K562 (cell line): ENCODE measurements around the gene DRAXIN. TPM values are rescaled to one million over a fixed set of nuclear protein-coding genes. Genes with fewer than 3 reads are reported as not detected.

Source experiments
- BCOR ChIP-seq: fragments of 450-650 bp; IDR thresholded peaks from 2 replicates; pipeline ENCODE4 v1.6.1; 2016
- BMI1 ChIP-seq: fragments of 150-350 bp; IDR thresholded peaks from 2 replicates; pipeline ENCODE4 v1.6.1; 2014; ENCODE audit warnings: low read length
- CEBPZ ChIP-seq: fragments of 150-350 bp; IDR thresholded peaks from 2 replicates; pipeline ENCODE4 v1.6.1; 2014; ENCODE audit warnings: low read depth, mild to moderate bottlenecking, low read length, borderline replicate concordance
- CTCF ChIP-seq, 3 experiments: IDR thresholded peaks in 2 of 3; conservative IDR thresholded peaks in 1 of 3; 2 replicates each; pipeline ENCODE4 v1.5.1; 2011 to 2012; ENCODE audit warnings: low read length in 3 of 3, mild to moderate bottlenecking in 3 of 3, control low read depth in 2 of 3, improper control_type of control experiment in 1 of 3, inconsistent platforms in 1 of 3, low read depth in 1 of 3, mixed read lengths in 1 of 3, moderate library complexity in 1 of 3; ENCODE audit not compliant: insufficient read depth in 2 of 3
- ELK3 ChIP-seq: fragments of 450-650 bp; formaldehyde crosslinking; IDR thresholded peaks from 2 replicates; pipeline ENCODE4 v1.4.0; 2020; ENCODE audit warnings: mild to moderate bottlenecking
- EP300 ChIP-seq: IDR thresholded peaks from 2 replicates; pipeline ENCODE4 v1.6.1; 2012; ENCODE audit warnings: low read length, improper control_type of control experiment
- GTF2A2 ChIP-seq: IDR thresholded peaks from 2 replicates; pipeline ENCODE4 v1.6.1; 2016; ENCODE audit warnings: mild to moderate bottlenecking, missing genetic modification characterization, missing compliant biosample characterization
- HDAC1 ChIP-seq, 2 experiments: fragments of 450-650 bp; IDR thresholded peaks; 2 replicates each; pipeline ENCODE4 v1.6.1; 2016 to 2017; ENCODE audit warnings: inconsistent platforms in 1 of 2, mild to moderate bottlenecking in 1 of 2, moderate library complexity in 1 of 2
- HDAC2 ChIP-seq: fragments of 450-650 bp; IDR thresholded peaks from 2 replicates; pipeline ENCODE4 v1.6.1; 2016; ENCODE audit warnings: mild to moderate bottlenecking
- KAT8 ChIP-seq: fragments of 450-650 bp; IDR thresholded peaks from 2 replicates; pipeline ENCODE4 v1.6.1; 2016; ENCODE audit warnings: low read depth, mild to moderate bottlenecking
- MIER1 ChIP-seq: fragments of 450-650 bp; IDR thresholded peaks from 2 replicates; pipeline ENCODE4 v1.6.1; 2016; ENCODE audit warnings: antibody characterized with exemption, mild to moderate bottlenecking, low read depth
- MNT ChIP-seq, 2 experiments: fragments of 450-650 bp; conservative IDR thresholded peaks; 2 replicates each; pipeline ENCODE4 v1.6.1; 2017; ENCODE audit warnings: mild to moderate bottlenecking in 2 of 2, moderate library complexity in 2 of 2
- NCOR1 ChIP-seq: fragments of 450-650 bp; IDR thresholded peaks from 2 replicates; pipeline ENCODE4 v1.6.1; 2016; ENCODE audit warnings: mild to moderate bottlenecking, moderate library complexity
- NELFE ChIP-seq: IDR thresholded peaks from 2 replicates; pipeline ENCODE4 v1.6.1; 2011; ENCODE audit warnings: mild to moderate bottlenecking; ENCODE audit not compliant: insufficient read depth, insufficient read length
- SREBF1 ChIP-seq: fragments of 150-350 bp; IDR thresholded peaks from 2 replicates; pipeline ENCODE4 v1.6.1; 2014; ENCODE audit warnings: antibody characterized with exemption, low read depth, low read length, borderline replicate concordance
- TAF9B ChIP-seq: fragments of 450-650 bp; IDR thresholded peaks from 2 replicates; pipeline ENCODE4 v1.6.1; 2018; ENCODE audit warnings: mild to moderate bottlenecking; ENCODE audit not compliant: partially characterized antibody
- ZBTB49 ChIP-seq: sonication (generic); formaldehyde crosslinking; IDR thresholded peaks from 2 replicates; pipeline ENCODE4 v1.8.0; 2022; ENCODE audit warnings: missing genetic modification reagents, mild to moderate bottlenecking, borderline replicate concordance
- ZFP30 ChIP-seq: fragments of 250-450 bp; sonication (Bioruptor Pico); IDR thresholded peaks from 2 replicates; pipeline ENCODE4 v1.8.0; 2022; ENCODE audit warnings: moderate library complexity, mild to moderate bottlenecking, inconsistent platforms, borderline replicate concordance
- ZNF347 ChIP-seq: fragments of 450-650 bp; formaldehyde crosslinking; IDR thresholded peaks from 2 replicates; pipeline ENCODE4 v1.4.0; 2020; ENCODE audit warnings: low read depth, mild to moderate bottlenecking, moderate library complexity
- ZNF77 ChIP-seq: fragments of 250-450 bp; sonication (Bioruptor Pico); IDR thresholded peaks from 2 replicates; pipeline ENCODE4 v1.5.0; 2020
- polyA plus RNA-seq, 8 experiments: library from polyadenylated mRNA; depleted of rRNA in 4 of 8; stranded (reverse) in 5 of 8; unstranded in 3 of 8; fragments of >200 nt; fragmentation: Nextera tagmentation in 2 of 8; fragmentation: Illumina TruSeq in 1 of 8; extraction: Ambion mirVana in 2 of 8; extraction: Trizol in 1 of 8; gene quantifications; 2 replicates each; pipeline versions ENCODE4 v1.2.1 to v1.2.3, GENCODE V29; 2011 to 2014; ENCODE audit warnings: inconsistent platforms in 1 of 8, missing spikeins in 1 of 8
- total RNA-seq, 7 experiments: library from RNA; depleted of rRNA in 6 of 7; stranded (reverse); fragments of >200 nt in 6 of 7; fragmentation: Illumina TruSeq in 2 of 7; extraction: Trizol in 2 of 7; gene quantifications; 2 replicates each; pipeline versions ENCODE4 v1.2.1 to v1.2.3, GENCODE V29; 2011 to 2021; ENCODE audit warnings: low replicate concordance in 1 of 7

The DRAXIN gene
- total and polyA plus RNA-seq, 9 of the 15 experiments (the other 6 are each of a cell fraction or from before 2014, with no cell fraction given) = 0.01 to 0.04 (median 0.01) TPM; not detected in 6

GRCh38 chr1:11741482-11741881 is 50.0 kb downstream of the DRAXIN start (continued):
- TF ChIP-seq MNT (conservative IDR thresholded peaks at IDR 0.05) (no peak), BMI1 (no peak), HDAC2 (peak; percentile 94), CEBPZ (no peak), NELFE (no peak), HDAC1 (IDR thresholded peaks at IDR 0.05) (peak in 1 of 2 experiments; percentile 56; a peak in 1 of 4 replicates), GTF2A2 (tag) (peak; percentile 44; the same call in 1 of the 2 replicates), ZFP30 (CRISPR knock-in tag) (no peak), ZNF77 (CRISPR knock-in tag) (no peak), SREBF1 (no peak), CTCF (IDR thresholded peaks at IDR 0.05 in 2 of 3, conservative IDR thresholded peaks at IDR 0.05 in 1 of 3; ENCODE audit: insufficient read depth in 2 of 3, low read depth in 1 of 3, low read length in 3 of 3) (no peak), TAF9B (no peak), KAT8 (no peak), BCOR (peak; percentile 99), NCOR1 (no peak), MIER1 (no peak), ZNF347 (no peak), EP300 (no peak), ZBTB49 (CRISPR knock-in tag) (no peak), ELK3 (CRISPR knock-in tag) (no peak)
